Measurements from ENCODE around the gene HDAC3.
A peak's percentile ranks its signal among the peaks of the same experiment; 100 is the strongest.

The HDAC3 gene

DNA sequence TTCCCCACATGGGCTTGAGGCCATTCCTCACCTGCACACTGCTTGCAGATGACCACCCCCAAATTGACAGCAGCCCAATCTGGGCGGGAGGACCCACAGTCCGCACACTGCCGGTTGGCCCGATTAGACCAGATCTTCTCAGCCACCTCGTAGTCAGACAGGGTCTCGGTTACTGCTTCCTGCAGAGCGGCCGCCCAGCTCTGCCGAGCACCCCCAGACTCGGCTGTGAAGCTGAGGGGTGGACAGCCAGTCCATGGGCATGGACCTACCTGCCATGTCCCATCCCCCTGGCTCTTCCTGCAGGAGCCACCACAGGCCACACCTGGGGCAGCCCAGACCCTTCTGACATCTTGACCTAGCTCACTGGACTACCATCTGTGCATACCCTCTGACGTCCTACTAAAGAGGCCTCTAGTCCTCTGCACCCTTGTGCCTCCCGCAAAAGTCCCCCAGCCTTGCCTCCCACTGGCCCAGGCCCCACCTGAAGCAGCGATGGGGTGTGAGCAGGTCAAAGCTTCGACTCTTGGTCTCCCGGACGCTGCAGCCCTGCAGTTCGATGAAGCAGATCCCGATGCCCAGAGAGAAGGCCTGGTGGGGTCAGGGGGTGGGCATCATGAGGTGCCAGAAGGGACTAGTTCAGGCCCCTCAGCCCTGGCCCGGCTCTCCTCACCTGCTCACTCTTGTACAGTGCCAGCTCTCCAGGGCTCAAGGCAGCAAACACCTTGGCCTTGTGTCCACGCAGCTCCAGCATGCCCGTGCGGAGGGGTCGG is 35.6 kb upstream of the HDAC3 start:
- H3K4me1 ChIP-seq, result peaks cover 10% of the 10 kb centered on the region
- no peak for DNase-seq (ENCODE audit: low spot score in 2 of 2)
- no peaks in the 10 kb centered on the region; the same call in 1 of the 2 replicates for H3K36me3 ChIP-seq (replicated peaks)
- H3K4me3 ChIP-seq, result no peak overlapping the region
- in situ Hi-C loops (cut with MboI; ENCODE audit: low sequenced_read_pairs), result no loop called here
- no peaks in the 10 kb centered on the region for H3K27me3 ChIP-seq (ENCODE audit: low read depth)
- H3K9me3 ChIP-seq, result no peaks in the 10 kb centered on the region

DNA sequence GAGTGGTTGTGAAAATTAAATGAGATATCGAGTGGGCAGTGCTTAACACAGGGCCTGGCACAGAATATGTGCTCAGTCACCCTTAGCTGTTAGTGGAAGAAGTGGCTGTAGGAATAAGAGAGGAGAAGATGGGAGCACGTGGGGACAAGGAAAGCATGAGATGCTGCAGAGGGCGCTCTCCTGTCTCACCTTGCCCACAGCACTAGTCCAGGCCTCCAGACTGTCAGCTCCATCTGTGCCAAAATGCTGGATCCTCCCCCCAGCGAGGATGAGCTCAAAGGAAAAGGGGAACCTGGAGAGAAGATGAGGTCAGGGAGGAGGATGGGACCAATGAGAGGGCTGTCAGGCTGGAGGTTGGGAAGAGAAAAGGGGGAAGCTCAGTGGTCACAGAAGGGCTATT is 32.9 kb upstream of the HDAC3 start:
- Histone ChIP-seq H3K9me3 (no peaks in the 10 kb centered on the region), H3K27me3 (ENCODE audit: low read depth) (no peaks in the 10 kb centered on the region), H3K4me1 (peaks cover 3% of the 10 kb centered on the region), H3K36me3 (replicated peaks) (no peaks in the 10 kb centered on the region; the same call in 1 of the 2 replicates), H3K4me3 (no peak overlapping the region)
- in situ Hi-C loops (cut with MboI; ENCODE audit: low sequenced_read_pairs), result no loop called here
- no peak for DNase-seq (ENCODE audit: low spot score in 2 of 2)

GRCh38 chr5:141668601-141669265 is 32.1 kb upstream of the HDAC3 start:
- peaks cover 2% of the 10 kb centered on the region; the same call in 1 of the 2 replicates for H3K36me3 ChIP-seq (replicated peaks)
- H3K4me3 ChIP-seq, result no peak overlapping the region
- no peaks in the 10 kb centered on the region for H3K4me1 ChIP-seq
- no peak for DNase-seq (ENCODE audit: low spot score in 2 of 2)
- in situ Hi-C loops (cut with MboI; ENCODE audit: low sequenced_read_pairs), result no loop called here
- H3K9me3 ChIP-seq, result no peaks in the 10 kb centered on the region
- H3K27me3 ChIP-seq (ENCODE audit: low read depth), result no peaks in the 10 kb centered on the region

- Histone ChIP-seq H3K36me3 (replicated peaks) (peaks cover 7% of the 10 kb centered on the region; the same call in 1 of the 2 replicates), H3K27me3 (ENCODE audit: low read depth) (no peaks in the 10 kb centered on the region), H3K4me1 (no peaks in the 10 kb centered on the region), H3K4me3 (no peak overlapping the region), H3K9me3 (no peaks in the 10 kb centered on the region)
- no peak for DNase-seq (ENCODE audit: low spot score in 2 of 2)
- in situ Hi-C loops (cut with MboI; ENCODE audit: low sequenced_read_pairs), result no loop called here
Measured at GRCh38 chr5:141665995-141666940, 29.6 kb upstream of the HDAC3 start.

- DNase-seq (ENCODE audit: low spot score in 2 of 2), result peak; percentile 58 to 86
- Histone ChIP-seq H3K4me1 (no peaks in the 10 kb centered on the region), H3K9me3 (no peaks in the 10 kb centered on the region), H3K4me3 (no peak overlapping the region), H3K27me3 (ENCODE audit: low read depth) (no peaks in the 10 kb centered on the region), H3K36me3 (replicated peaks) (peaks cover 7% of the 10 kb centered on the region; the same call in 1 of the 2 replicates)
- in situ Hi-C loops (cut with MboI; ENCODE audit: low sequenced_read_pairs), result no loop called here
Measured at GRCh38 chr5:141664733-141665461, 28.2 kb upstream of the HDAC3 start.

DNA sequence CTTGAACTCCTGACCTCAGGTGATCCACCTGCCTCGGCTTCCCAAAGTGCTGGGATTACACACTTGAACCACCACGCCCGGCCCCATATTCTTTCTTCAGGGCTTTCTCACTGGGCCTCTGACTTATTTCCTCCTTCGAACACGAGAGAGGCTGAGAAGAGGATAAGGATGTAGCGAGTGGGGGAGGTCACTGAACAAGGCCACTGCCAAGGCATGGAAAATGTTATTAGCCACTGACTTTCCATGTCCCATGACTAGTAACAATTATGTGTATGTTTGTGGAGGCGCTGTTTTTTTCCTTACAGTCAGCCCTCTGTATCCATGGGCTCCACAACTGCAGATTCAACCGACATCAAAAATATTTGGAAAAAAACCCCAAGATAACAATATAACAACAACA is 26.9 kb upstream of the HDAC3 start:
- Histone ChIP-seq H3K9me3 (no peaks in the 10 kb centered on the region), H3K4me1 (no peaks in the 10 kb centered on the region), H3K36me3 (replicated peaks) (peaks cover 7% of the 10 kb centered on the region; the same call in 1 of the 2 replicates), H3K27me3 (ENCODE audit: low read depth) (no peaks in the 10 kb centered on the region), H3K4me3 (no peak overlapping the region)
- in situ Hi-C loops (cut with MboI; ENCODE audit: low sequenced_read_pairs), result no loop called here
- no peak for DNase-seq (ENCODE audit: low spot score in 2 of 2)

- Histone ChIP-seq H3K4me3 (no peak overlapping the region), H3K36me3 (replicated peaks) (peaks cover 7% of the 10 kb centered on the region; the same call in 1 of the 2 replicates), H3K27me3 (ENCODE audit: low read depth) (no peaks in the 10 kb centered on the region), H3K4me1 (no peaks in the 10 kb centered on the region), H3K9me3 (no peaks in the 10 kb centered on the region)
- in situ Hi-C loops (cut with MboI; ENCODE audit: low sequenced_read_pairs), result no loop called here
- DNase-seq (ENCODE audit: low spot score in 2 of 2), result no peak
Measured at GRCh38 chr5:141662028-141662427, 25.4 kb upstream of the HDAC3 start.

DNA sequence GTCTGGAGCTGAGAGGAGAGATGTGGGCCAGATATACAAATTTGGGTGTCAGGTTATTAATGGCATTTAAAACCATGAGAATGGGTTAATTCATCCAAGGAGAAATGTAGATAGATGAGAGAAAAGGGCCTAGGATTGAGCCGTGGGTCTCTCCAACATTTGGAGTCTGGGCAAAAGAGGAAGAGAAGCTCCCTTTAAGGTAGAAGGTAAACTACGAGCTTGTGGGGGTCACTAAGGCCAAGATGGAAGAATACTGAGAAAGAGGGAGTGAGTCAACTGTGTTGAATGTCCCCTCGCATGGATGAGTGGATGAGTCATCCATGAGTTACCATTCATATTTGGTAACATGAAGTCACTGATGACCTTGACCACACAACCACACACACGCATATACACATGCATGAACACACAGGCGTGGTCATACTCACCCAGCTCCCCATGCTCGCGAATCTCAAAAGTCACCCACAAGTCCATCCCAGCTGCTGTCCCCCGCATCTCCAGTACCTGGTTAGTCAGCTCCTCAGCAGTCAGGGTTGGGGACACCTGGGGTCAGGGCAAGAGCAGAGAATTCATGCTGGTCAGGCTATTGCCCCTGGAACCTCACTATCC is 21.4 kb upstream of the HDAC3 start:
- Histone ChIP-seq H3K9me3 (no peaks in the 10 kb centered on the region), H3K27me3 (ENCODE audit: low read depth) (no peaks in the 10 kb centered on the region), H3K4me1 (no peaks in the 10 kb centered on the region), H3K4me3 (no peak overlapping the region), H3K36me3 (replicated peaks) (peaks cover 3% of the 10 kb centered on the region; the same call in 1 of the 2 replicates)
- no peak for DNase-seq (ENCODE audit: low spot score in 2 of 2)
- in situ Hi-C loops (cut with MboI; ENCODE audit: low sequenced_read_pairs), result no loop called here

DNA sequence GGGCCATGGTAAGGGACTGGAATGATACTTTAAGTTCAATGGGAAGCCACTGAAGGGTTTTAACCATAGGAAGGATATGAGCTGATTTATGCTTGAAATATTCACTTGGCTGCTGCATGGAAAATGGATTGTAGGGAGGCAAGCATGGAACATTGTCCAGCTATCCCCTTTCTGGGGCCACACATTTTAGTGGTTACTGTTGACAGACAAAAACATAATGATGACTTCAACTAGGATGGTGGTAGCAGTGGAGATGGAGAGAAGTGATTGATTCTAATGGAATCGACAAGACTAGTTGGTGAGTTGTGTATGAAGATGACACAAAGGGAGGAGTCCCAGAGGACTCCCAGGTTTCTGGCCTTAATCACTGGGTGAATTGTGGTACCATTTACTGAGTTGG is 20.8 kb upstream of the HDAC3 start:
- in situ Hi-C loops (cut with MboI; ENCODE audit: low sequenced_read_pairs), result no loop called here
- Histone ChIP-seq H3K36me3 (replicated peaks) (no peaks in the 10 kb centered on the region; the same call in 1 of the 2 replicates), H3K4me1 (no peaks in the 10 kb centered on the region), H3K27me3 (ENCODE audit: low read depth) (no peaks in the 10 kb centered on the region), H3K9me3 (no peaks in the 10 kb centered on the region), H3K4me3 (no peak overlapping the region)
- DNase-seq (ENCODE audit: low spot score in 2 of 2), result no peak

- in situ Hi-C loops (cut with MboI; ENCODE audit: low sequenced_read_pairs), result no loop called here
- H3K9me3 ChIP-seq, result no peaks in the 10 kb centered on the region
- H3K4me1 ChIP-seq, result peaks cover 3% of the 10 kb centered on the region; the same call in 1 of the 2 replicates
- no peak for DNase-seq (ENCODE audit: low spot score in 2 of 2)
- H3K36me3 ChIP-seq (replicated peaks), result no peaks in the 10 kb centered on the region; the same call in 1 of the 2 replicates
- H3K4me3 ChIP-seq, result no peak overlapping the region
- H3K27me3 ChIP-seq (ENCODE audit: low read depth), result no peaks in the 10 kb centered on the region
Measured at GRCh38 chr5:141656396-141656795, 19.7 kb upstream of the HDAC3 start.

DNA sequence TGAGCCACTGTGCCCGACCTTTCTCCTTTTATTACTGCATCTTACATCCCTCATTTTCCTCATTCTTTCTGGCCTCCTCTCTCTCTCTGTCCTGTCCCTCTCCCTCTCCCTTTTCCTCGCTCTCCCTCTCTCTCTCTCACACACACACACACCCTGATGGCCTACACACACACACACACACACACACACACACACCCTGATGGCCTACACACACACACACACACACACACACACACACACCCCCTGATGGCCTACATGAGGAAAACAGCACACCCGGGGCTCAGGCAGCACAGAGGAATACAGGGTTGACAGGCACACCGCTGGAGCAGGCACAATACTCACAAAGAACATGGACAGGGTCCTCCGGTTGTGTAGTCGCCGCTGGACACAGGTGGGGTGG is 18.4 kb upstream of the HDAC3 start:
- in situ Hi-C loops (cut with MboI; ENCODE audit: low sequenced_read_pairs), result no loop called here
- Histone ChIP-seq H3K36me3 (replicated peaks) (no peaks in the 10 kb centered on the region; the same call in 1 of the 2 replicates), H3K27me3 (ENCODE audit: low read depth) (no peaks in the 10 kb centered on the region)

GRCh38 chr5:141654298-141654697 is 17.6 kb upstream of the HDAC3 start:
- Histone ChIP-seq H3K27me3 (ENCODE audit: low read depth) (no peaks in the 10 kb centered on the region), H3K4me3 (no peak overlapping the region), H3K9me3 (no peaks in the 10 kb centered on the region), H3K4me1 (peaks cover 3% of the 10 kb centered on the region; the same call in 1 of the 2 replicates), H3K36me3 (replicated peaks) (no peaks in the 10 kb centered on the region; the same call in 1 of the 2 replicates)
- no peak for DNase-seq (ENCODE audit: low spot score in 2 of 2)
- in situ Hi-C loops (cut with MboI; ENCODE audit: low sequenced_read_pairs), result no loop called here

More for the DNA sequence above, 18.4 kb upstream of the HDAC3 start:
- peaks cover 3% of the 10 kb centered on the region; the same call in 1 of the 2 replicates for H3K4me1 ChIP-seq
- no peak for DNase-seq (ENCODE audit: low spot score in 2 of 2)
- no peaks in the 10 kb centered on the region for H3K9me3 ChIP-seq
- no peak overlapping the region for H3K4me3 ChIP-seq

Measured in HAP-1 (cell line).